ENCODE data around the gene MINDY2.

- TF ChIP-seq POLR2A (IDR thresholded peaks at IDR 0.05; ENCODE audit: low read depth) (no peak), CTCF (IDR thresholded peaks at IDR 0.05) (no peak), EP300 (IDR thresholded peaks at IDR 0.05) (no peak)
These were observed 137.6 kb downstream of the MINDY2 start for GRCh38 chr15:58908550-58909309.

Data from esophagus muscularis mucosa (tissue), 4 donors.